Mononuclear cell (primary cell): Measurements from ENCODE around the gene GPR139. TPM values are rescaled to one million over a fixed set of nuclear protein-coding genes. Genes with fewer than 3 reads are reported as not detected.

ENCODE experiments used
- H3K27me3 ChIP-seq: 2 replicates; pipeline ENCODE4 v1.6.0; 2011; ENCODE audit warnings: low read length, control low read depth; ENCODE audit not compliant: insufficient read depth
- H3K4me1 ChIP-seq: 2 replicates; pipeline ENCODE4 v1.5.1; 2011; ENCODE audit warnings: mild to moderate bottlenecking, low read length, control low read depth; ENCODE audit not compliant: insufficient read depth
- H3K4me3 ChIP-seq: 2 replicates; pipeline ENCODE4 v1.5.1; 2011; ENCODE audit warnings: mild to moderate bottlenecking, low read length, moderate library complexity
- H3K9me3 ChIP-seq: 2 replicates; pipeline ENCODE4 v1.5.1; 2011; ENCODE audit warnings: low read depth, mild to moderate bottlenecking, control low read depth, low read length
- total RNA-seq: library from RNA; depleted of rRNA; stranded (reverse); fragments of >200 nt; gene quantifications from one replicate; pipeline ENCODE4 v1.2.3, GENCODE V29; 2012

The GPR139 gene
- total RNA-seq = not detected

DNA sequence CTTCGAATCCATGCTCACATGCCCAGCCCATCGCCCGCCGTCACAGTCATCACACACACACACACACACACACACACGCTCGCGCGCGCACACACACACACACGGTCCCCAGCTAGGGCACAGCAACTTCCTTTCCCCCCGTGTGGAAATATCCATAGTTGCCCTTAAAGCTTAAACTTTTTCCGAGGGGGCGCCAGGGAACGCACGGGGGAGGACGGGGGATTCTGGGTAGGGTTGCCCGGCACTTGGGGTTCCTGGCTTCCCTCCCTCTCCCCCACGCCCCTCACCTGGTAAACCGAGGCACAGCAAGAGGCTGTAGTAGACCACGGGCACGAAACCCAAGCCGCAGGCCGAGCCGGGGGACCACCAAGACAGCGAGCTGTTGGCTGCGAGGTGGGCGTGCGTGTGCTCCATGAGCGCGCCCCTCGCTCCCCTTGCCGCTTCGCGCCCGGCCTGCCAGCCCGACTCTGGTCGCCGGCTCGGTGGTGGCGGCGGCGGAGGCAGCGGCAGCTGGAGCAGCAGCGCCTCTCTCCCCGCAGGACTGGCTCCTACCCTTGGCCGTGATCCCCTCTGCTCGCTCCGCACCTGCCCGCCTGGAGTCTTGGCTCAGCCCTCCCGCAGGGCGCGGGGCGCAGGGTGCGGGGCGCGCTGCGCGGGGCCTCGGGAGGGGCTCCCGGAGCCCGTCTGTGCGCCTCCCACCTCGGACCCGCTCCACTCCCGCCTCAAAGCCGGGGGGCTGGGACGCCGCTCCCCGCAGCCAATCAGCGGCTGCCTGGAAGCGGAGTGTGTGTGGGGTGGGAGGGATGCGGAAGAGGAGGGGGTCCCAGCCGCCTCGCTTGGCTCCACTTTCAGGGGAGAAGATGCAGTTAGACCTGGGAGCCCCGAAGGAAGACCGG is at the start of gene GPR139:
Gene GPR139 (minus strand): TSS at position 688 of the 896 bp plus-strand sequence. CDS start 274 bp downstream, at position 414.
- no peaks in the 10 kb centered on the region for H3K4me1 ChIP-seq
- no peaks in the 10 kb centered on the region for H3K9me3 ChIP-seq
- peaks cover 14% of the 10 kb centered on the region for H3K27me3 ChIP-seq
- no peak within 1 kb of the TSS for H3K4me3 ChIP-seq

DNA sequence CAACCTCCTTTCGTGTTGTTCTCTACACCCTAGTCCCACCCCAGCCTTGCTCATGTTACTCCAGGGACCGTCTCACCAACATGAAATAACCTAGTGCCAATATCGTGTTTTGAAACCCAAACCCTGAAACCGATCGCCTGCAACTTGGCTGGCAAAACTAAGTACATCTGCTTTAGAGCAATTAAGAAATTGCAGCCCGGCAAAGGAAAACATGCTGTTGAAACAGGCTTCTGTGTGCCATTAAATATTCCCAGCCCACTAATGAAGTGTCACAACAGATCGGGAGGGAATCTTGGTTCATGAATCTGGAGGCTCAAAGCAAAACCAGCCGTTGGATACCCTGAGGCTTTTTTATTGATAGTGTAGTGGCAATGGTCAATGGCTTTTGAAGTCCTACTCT is 48.3 kb upstream of the GPR139 start:
- Histone ChIP-seq H3K4me1 (no peaks in the 10 kb centered on the region), H3K27me3 (no peaks in the 10 kb centered on the region), H3K9me3 (no peaks in the 10 kb centered on the region), H3K4me3 (no peak overlapping the region)

DNA sequence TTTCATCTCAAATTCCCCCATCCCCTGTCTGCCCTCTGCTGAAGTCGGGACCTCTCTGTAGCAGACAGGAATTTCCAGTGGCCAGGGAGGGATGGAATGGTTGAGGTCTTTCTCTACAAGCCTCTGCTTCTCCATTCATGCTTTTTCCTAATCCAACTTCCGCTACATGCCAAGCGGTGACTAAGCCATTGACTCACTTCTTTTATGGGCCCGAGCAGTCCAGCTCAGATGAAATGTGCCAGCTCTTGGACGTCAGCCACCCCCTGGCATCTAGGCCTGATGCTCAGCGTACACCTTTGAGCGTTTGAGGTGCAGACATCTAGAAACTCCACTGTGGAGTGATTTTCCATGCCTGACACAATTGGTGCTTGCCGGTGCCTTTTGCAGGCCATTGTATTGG is 40.7 kb upstream of the GPR139 start:
- Histone ChIP-seq H3K4me3 (no peak overlapping the region), H3K27me3 (no peaks in the 10 kb centered on the region), H3K9me3 (no peaks in the 10 kb centered on the region), H3K4me1 (no peaks in the 10 kb centered on the region)

DNA sequence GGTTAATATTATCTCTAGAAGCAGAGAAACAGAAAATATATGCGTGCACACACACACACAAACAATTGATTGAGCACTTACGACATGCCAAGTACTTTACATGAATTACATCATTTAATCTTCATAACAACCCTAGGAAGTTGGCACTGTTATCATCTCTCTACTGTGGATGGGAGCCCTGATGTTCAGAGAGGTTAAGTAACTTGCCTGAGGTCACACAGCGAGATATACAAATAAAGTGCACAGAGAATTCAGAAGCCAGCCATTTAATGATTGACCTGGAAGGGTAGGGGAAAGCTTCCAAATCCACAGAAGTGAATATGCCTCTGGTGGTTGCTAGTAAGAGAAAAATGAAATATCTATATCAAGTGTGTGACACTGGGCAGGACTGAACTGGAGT is 37.5 kb upstream of the GPR139 start:
- no peaks in the 10 kb centered on the region for H3K27me3 ChIP-seq
- H3K4me3 ChIP-seq = no peak overlapping the region
- H3K9me3 ChIP-seq = no peaks in the 10 kb centered on the region
- no peaks in the 10 kb centered on the region for H3K4me1 ChIP-seq

DNA sequence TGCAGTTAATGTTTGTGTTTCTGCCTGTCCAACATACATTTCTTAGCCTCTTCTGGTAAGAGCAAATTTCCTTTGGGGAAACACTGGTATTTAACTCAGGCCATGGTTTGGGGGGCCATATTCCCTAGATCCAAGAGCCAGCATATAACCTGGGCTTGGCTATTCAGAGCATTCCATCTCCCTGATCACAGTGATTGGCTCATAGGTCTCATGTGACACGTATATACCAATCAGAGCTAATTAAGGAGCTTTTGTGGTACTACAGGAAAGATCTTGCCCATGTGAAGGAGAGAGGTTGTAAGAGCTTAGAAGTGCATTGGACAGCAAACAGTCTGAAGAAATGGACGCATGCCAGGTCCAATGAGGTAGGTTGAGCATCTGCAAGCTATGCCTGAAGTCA is 33.4 kb upstream of the GPR139 start:
- H3K9me3 ChIP-seq = no peaks in the 10 kb centered on the region
- no peaks in the 10 kb centered on the region for H3K27me3 ChIP-seq
- H3K4me1 ChIP-seq = no peaks in the 10 kb centered on the region
- no peak overlapping the region for H3K4me3 ChIP-seq

DNA sequence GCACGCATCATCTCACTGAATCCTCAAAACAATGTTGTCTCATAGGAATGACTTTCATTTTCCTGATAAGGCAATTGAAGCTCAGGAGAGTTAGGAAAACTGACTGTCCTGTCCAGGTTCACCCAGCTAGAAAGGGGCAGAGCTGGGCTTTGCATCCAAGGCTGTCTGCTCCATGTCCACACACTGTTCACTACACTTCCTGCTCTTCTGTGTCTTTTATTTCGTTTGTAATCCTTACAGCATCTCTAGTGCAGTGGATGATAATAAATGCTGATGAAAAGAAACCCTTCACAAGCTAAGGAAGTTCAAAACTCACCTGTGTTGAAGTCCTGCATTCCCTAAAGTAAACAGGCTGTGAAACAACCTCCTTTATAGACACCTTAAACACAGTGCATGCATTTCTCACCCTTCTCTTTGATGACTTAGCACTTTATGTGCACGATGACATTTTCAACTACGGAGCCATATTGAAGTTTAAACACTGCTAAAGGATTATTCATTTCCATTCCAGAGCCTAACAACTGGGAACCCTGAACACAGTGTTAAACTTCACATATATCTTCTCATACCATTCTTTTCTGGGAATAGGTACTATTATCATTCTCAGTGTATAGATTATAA is 31.0 kb upstream of the GPR139 start:
- Histone ChIP-seq H3K9me3 (no peaks in the 10 kb centered on the region), H3K4me1 (no peaks in the 10 kb centered on the region)

DNA sequence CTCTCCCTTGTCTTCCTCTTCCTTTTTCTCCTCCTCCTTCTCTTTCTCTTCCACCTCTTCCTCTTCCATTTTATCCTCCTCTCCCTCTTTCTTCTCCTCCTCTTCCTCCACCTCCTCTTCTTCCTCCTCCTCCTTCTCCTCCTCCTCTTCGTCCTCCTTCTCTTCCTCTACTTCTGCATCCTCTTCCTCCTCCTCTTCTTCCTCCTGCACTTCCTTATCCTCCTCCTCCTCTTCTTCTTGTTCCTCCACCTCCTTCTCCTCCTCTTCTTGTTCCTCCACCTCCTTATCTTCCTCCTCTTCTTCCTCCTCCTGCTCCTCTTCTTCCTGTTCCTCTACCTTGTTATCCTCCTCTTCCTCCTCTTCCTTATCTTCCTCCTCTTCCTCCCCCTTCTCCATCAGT is 28.8 kb upstream of the GPR139 start:
- Histone ChIP-seq H3K27me3 (no peaks in the 10 kb centered on the region), H3K4me3 (no peak overlapping the region), H3K4me1 (no peaks in the 10 kb centered on the region), H3K9me3 (no peaks in the 10 kb centered on the region)

More for the DNA sequence above, 31.0 kb upstream of the GPR139 start:
- H3K27me3 ChIP-seq = no peaks in the 10 kb centered on the region
- no peak overlapping the region for H3K4me3 ChIP-seq

DNA sequence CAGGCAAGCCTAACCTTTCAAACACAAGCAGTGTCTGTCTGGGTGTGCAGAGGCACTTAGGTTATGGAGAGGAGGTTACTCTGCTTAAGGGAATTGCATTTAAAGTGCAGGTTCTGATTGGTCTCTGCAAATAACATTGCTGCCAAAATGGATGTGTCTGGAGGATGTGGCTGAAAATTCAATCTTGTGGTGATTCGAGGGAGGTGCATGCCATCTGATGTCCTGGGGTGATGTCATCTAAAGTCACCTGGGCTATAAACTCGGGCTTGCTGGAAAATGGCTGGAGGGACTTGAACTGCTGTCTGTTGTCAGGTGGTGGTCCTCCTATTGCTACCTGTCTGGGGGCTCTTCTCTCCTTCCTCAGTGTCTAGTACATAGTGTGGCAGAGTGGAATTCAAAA is 28.3 kb upstream of the GPR139 start:
- H3K27me3 ChIP-seq = no peaks in the 10 kb centered on the region
- H3K4me3 ChIP-seq = no peak overlapping the region
- no peaks in the 10 kb centered on the region for H3K4me1 ChIP-seq
- no peaks in the 10 kb centered on the region for H3K9me3 ChIP-seq

DNA sequence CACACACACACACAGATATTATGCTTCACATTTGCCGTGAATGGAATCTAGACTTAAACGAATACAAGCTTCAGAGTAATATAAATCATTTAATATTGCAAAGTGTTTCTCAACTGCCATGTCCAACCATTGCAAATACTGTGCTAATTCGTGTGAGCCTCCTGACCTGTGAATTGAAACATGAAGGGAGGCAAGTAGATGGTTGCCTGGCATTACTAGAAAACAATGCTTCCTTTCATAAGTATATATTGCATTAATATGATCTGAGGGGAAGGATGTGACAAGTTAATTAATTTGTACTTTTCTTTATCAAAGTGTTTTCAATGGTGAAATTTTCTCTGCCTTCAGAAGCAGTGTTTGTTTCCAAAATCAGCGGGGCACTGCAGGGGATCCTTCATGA is 25.7 kb upstream of the GPR139 start:
- Histone ChIP-seq H3K4me3 (no peak overlapping the region), H3K9me3 (no peaks in the 10 kb centered on the region), H3K4me1 (no peaks in the 10 kb centered on the region), H3K27me3 (no peaks in the 10 kb centered on the region)

DNA sequence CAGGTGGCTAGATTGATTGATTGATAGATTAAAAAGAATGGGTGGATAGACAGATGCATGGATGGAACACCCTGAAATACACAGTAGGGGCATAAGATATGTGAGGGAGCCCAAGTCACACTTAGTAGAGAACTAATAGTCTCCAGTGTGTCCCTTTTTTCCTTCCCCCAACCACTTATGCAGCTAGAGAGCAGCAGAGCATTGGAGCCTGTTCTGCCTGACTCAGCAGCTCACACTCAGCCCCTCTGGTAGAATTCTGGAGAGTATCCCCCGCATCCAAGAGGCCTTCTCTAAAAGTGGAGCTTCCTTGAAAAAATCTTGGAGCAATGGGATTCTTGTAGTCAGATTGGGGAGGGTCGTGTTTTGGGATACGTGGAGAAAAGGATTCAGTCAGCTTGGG is 20.5 kb upstream of the GPR139 start:
- Histone ChIP-seq H3K4me1 (no peaks in the 10 kb centered on the region), H3K4me3 (no peak overlapping the region), H3K27me3 (no peaks in the 10 kb centered on the region), H3K9me3 (no peaks in the 10 kb centered on the region)

DNA sequence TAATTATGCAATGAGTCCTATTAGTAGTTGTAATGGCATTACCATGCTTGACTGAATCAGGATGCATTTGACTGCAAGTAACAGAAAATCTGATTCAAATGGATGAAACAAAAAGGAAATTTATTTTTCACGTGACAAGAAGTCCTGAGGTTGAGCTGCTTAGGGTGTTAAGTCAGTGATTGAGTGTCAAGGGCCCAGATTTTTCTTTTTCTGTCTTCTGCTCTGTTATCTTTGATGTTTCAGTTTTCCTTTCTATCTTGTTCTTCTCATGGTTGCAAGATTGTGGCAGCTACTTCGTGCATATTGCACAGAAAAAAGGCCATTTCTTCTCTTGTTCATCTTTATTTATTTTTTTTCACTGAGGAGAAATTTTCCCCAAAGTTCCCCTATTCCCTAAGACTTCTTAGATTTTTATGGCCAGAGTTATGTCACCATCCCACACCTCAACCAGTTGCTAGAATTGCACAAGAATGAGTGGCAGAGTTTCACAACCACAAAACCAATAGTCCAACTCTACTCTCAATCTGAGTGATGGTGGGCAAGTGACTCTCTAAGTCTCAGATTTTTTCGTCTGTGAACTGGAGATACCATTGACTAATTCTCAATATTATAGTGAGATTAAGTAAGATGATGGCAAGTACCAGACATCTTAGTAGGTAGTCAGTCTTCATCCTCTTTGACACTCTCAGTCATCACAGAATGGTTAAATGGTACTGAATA is 15.7 kb upstream of the GPR139 start:
- Histone ChIP-seq H3K4me3 (no peak overlapping the region), H3K4me1 (no peaks in the 10 kb centered on the region), H3K9me3 (no peaks in the 10 kb centered on the region), H3K27me3 (no peaks in the 10 kb centered on the region)

DNA sequence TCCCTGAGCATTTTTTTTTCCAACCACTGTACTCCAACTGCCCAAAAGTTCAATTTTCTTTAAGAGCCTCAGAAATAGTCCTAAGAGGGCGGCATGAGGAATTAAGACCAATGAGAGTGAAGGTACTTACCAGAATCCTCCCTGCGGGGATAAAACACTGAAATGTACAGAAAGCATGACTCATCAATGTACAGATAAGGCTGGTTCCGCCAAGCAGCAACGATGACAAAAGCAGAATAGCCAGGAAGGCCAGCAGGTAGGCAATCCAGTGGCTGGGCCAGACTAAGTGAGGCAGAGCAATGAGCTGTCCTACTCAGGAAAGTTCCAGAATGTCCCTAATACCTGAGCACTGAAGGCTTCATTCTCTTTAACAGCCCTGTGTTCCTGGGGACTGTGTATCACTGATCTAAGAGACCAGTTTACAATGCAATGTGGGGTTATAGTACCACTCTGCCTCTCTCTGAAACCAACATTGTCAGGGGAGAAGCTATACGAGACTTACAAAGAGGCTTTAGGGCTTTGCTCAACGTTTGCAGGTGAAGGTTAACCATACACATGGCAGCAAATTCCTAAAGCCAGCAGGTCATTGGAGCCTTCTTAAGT is 11.0 kb upstream of the GPR139 start:
- no peaks in the 10 kb centered on the region for H3K9me3 ChIP-seq
- no peaks in the 10 kb centered on the region for H3K27me3 ChIP-seq
- no peak overlapping the region for H3K4me3 ChIP-seq
- no peaks in the 10 kb centered on the region for H3K4me1 ChIP-seq

DNA sequence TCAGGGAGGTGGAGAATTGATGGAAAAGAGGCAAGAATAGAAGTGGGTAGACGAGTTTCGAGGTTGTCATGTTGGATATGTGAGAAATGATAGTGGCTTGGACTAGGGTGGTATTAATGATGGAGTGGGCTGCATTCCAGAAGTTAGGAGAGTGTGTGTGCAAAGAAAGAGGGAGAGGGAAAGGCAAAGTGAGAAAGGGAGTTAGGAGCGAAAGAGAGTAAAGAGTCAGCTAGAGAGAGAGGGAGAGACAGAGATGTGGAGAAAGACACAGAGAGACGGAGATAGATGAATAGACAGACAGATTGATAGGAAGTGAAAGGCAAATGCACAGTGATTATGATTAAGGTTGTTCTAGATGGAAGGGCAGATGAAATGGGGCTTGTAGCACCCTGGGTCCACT is 5.4 kb upstream of the GPR139 start:
- H3K9me3 ChIP-seq = no peaks in the 10 kb centered on the region
- H3K27me3 ChIP-seq = peaks cover 5% of the 10 kb centered on the region
- H3K4me1 ChIP-seq = no peaks in the 10 kb centered on the region
- no peak overlapping the region for H3K4me3 ChIP-seq

DNA sequence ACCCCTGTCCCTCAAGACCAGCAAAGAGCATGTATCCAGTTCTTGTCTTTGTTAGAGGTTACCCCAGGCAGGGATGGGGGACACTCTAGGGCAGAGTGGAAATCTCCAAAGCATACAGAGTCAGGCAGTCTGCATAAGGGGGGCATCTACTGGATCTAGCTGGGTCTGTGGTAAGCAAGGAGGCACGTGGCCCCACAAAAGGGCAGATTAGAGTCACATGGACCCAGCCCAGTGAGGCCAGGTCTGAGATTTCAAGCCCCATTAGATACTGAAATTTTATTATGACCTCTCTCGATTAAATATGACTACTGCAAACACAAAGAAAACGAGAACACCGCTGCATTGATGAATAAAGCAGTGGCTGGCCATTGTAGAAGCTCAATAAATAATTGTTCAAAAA is 1.6 kb upstream of the GPR139 start:
- Histone ChIP-seq H3K9me3 (no peaks in the 10 kb centered on the region), H3K4me1 (no peaks in the 10 kb centered on the region), H3K27me3 (peaks cover 14% of the 10 kb centered on the region), H3K4me3 (no peak overlapping the region)
